ENCODE data around the gene PRPS1. TPM values are rescaled to one million over a fixed set of nuclear protein-coding genes. Genes with fewer than 3 reads are reported as not detected.
A peak's percentile ranks its signal among the peaks of the same experiment; 100 is the strongest.

Gene PRPS1
- 31.8 TPM for total RNA-seq (ENCODE audit: unreplicated experiment)
- long read RNA-seq, partial matches to known transcripts: 0 of 2 reads
- long read RNA-seq, other reads (novel, unspliced or antisense): 0 of 2 reads

GRCh38 chrX:107627838-107628661 lies at the start of gene PRPS1:
PRPS1 (plus strand) TSS chrX:107628510; CDS start chrX:107628629, 119 bp downstream.
- DNase-seq: peak; percentile 83
- TF ChIP-seq, protein P1, sequence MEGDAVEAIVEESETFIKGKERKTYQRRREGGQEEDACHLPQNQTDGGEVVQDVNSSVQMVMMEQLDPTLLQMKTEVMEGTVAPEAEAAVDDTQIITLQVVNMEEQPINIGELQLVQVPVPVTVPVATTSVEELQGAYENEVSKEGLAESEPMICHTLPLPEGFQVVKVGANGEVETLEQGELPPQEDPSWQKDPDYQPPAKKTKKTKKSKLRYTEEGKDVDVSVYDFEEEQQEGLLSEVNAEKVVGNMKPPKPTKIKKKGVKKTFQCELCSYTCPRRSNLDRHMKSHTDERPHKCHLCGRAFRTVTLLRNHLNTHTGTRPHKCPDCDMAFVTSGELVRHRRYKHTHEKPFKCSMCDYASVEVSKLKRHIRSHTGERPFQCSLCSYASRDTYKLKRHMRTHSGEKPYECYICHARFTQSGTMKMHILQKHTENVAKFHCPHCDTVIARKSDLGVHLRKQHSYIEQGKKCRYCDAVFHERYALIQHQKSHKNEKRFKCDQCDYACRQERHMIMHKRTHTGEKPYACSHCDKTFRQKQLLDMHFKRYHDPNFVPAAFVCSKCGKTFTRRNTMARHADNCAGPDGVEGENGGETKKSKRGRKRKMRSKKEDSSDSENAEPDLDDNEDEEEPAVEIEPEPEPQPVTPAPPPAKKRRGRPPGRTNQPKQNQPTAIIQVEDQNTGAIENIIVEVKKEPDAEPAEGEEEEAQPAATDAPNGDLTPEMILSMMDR (IDR thresholded peaks at IDR 0.05; ENCODE audit: partially characterized antibody, unreplicated experiment): no peak
- H3K27ac Mint-ChIP-seq (ENCODE audit: unreplicated experiment): peak within 1 kb of the TSS; percentile 79
- H3K9me3 Mint-ChIP-seq (ENCODE audit: unreplicated experiment): no peaks in the 10 kb centered on the region
- peaks cover 7% of the 10 kb centered on the region for H3K4me1 Mint-ChIP-seq (ENCODE audit: low read depth, unreplicated experiment)
- peak within 1 kb of the TSS; percentile 93 for H3K4me3 Mint-ChIP-seq (ENCODE audit: unreplicated experiment)
- H3K36me3 Mint-ChIP-seq (ENCODE audit: unreplicated experiment): no peaks in the 10 kb centered on the region
- H3K27me3 Mint-ChIP-seq (ENCODE audit: unreplicated experiment): peaks cover 1% of the 10 kb centered on the region

DNA sequence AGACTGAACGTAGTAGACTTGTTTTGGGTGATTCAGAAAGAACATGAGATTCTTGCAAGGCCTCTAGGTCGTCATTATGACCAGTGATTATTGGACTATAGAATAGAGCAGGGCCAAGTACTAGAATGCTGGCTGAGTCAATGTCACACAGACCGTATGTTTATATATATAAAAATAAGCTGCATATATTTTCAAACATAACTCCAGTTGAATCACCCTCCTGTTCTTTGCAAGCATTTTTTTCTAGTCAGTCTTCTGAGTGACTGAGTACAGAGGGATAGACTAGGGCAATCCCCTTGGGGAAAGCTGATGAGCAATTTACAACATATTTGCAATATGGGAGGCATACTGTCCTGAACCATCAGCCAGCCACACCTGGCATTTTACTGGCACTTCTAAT lies 48.4 kb upstream of the PRPS1 start:
- no peak overlapping the region for H3K27ac Mint-ChIP-seq (ENCODE audit: unreplicated experiment)
- no peaks in the 10 kb centered on the region for H3K9me3 Mint-ChIP-seq (ENCODE audit: unreplicated experiment)
- TF ChIP-seq, protein P1 (IDR thresholded peaks at IDR 0.05; ENCODE audit: partially characterized antibody, unreplicated experiment): no peak
- no peaks in the 10 kb centered on the region for H3K27me3 Mint-ChIP-seq (ENCODE audit: unreplicated experiment)
- H3K36me3 Mint-ChIP-seq (ENCODE audit: unreplicated experiment): no peaks in the 10 kb centered on the region
- no peak overlapping the region for H3K4me3 Mint-ChIP-seq (ENCODE audit: unreplicated experiment)
- DNase-seq: no peak
- no peaks in the 10 kb centered on the region for H3K4me1 Mint-ChIP-seq (ENCODE audit: low read depth, unreplicated experiment)

DNA sequence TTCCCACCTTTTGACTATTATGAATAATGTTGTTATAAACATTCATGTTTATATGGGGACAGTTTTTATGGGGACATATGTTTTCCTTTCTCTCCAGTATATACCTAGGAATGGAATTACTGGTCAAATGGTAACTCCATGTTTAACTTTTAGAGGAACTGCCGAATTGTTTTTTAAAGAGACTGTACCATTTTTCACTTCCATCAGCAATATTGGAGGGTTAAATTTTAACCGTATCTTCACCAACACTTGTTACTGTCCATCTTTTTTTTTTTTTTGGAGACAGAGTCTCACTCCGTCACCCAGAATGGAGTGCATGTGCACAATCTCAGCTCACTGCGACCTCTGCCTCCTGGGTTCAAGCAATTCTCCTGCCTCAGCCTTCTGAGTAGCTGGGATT lies 46.4 kb upstream of the PRPS1 start:
- DNase-seq: no peak
- no peaks in the 10 kb centered on the region for H3K36me3 Mint-ChIP-seq (ENCODE audit: unreplicated experiment)

GRCh38 chrX:107589243-107589642 lies 39.1 kb upstream of the PRPS1 start:
- H3K27ac Mint-ChIP-seq (ENCODE audit: unreplicated experiment): no peak overlapping the region
- no peaks in the 10 kb centered on the region for H3K27me3 Mint-ChIP-seq (ENCODE audit: unreplicated experiment)
- H3K4me1 Mint-ChIP-seq (ENCODE audit: low read depth, unreplicated experiment): no peaks in the 10 kb centered on the region
- no peak overlapping the region for H3K4me3 Mint-ChIP-seq (ENCODE audit: unreplicated experiment)
- no peaks in the 10 kb centered on the region for H3K36me3 Mint-ChIP-seq (ENCODE audit: unreplicated experiment)
- no peak for DNase-seq
- TF ChIP-seq, protein P1 (IDR thresholded peaks at IDR 0.05; ENCODE audit: partially characterized antibody, unreplicated experiment): no peak
- H3K9me3 Mint-ChIP-seq (ENCODE audit: unreplicated experiment): peaks cover 3% of the 10 kb centered on the region

More for the DNA sequence above, 46.4 kb upstream of the PRPS1 start:
- no peaks in the 10 kb centered on the region for H3K9me3 Mint-ChIP-seq (ENCODE audit: unreplicated experiment)
- H3K4me3 Mint-ChIP-seq (ENCODE audit: unreplicated experiment): no peak overlapping the region
- TF ChIP-seq, protein P1 (IDR thresholded peaks at IDR 0.05; ENCODE audit: partially characterized antibody, unreplicated experiment): no peak
- no peaks in the 10 kb centered on the region for H3K27me3 Mint-ChIP-seq (ENCODE audit: unreplicated experiment)
- no peaks in the 10 kb centered on the region for H3K4me1 Mint-ChIP-seq (ENCODE audit: low read depth, unreplicated experiment)
- H3K27ac Mint-ChIP-seq (ENCODE audit: unreplicated experiment): no peak overlapping the region

DNA sequence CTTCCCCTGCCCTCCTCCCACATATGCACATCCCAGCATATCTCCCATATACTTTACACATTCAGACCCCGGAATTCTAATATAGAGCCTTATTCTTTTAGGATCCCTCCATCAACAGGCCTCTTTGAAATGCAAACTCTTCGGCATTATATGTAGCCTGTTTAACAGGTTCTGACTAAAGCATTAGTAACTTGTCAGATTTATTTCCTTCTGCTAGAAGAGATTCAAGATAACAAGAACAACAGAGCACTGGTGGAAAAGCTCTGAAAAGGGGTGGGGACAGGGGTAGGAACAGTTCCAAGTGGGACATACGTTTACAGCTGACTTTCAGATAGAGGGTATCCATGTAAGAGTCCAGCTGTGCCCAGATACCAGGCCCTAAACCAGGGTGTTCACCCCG lies 31.7 kb upstream of the PRPS1 start:
- H3K4me1 Mint-ChIP-seq (ENCODE audit: low read depth, unreplicated experiment): no peaks in the 10 kb centered on the region
- DNase-seq: no peak
- TF ChIP-seq, protein P1 (IDR thresholded peaks at IDR 0.05; ENCODE audit: partially characterized antibody, unreplicated experiment): no peak
- H3K9me3 Mint-ChIP-seq (ENCODE audit: unreplicated experiment): peaks cover 2% of the 10 kb centered on the region
- H3K27ac Mint-ChIP-seq (ENCODE audit: unreplicated experiment): no peak overlapping the region
- H3K4me3 Mint-ChIP-seq (ENCODE audit: unreplicated experiment): no peak overlapping the region
- no peaks in the 10 kb centered on the region for H3K27me3 Mint-ChIP-seq (ENCODE audit: unreplicated experiment)
- no peaks in the 10 kb centered on the region for H3K36me3 Mint-ChIP-seq (ENCODE audit: unreplicated experiment)

Measured in glutamatergic neuron (in vitro differentiated cells).